OCI-LY7 (cell line): ENCODE results near the gene KIRREL3.

Experiments used
- CTCF ChIP-seq: fragments of 200-600 bp; sonication (generic); conservative IDR thresholded peaks from 2 replicates; pipeline ENCODE4 v1.5.1; 2014; ENCODE audit warnings: mild to moderate bottlenecking, antibody characterized with exemption, low read length, moderate library complexity, mixed read lengths
- EZH2phosphoT487 ChIP-seq: fragments of 200-600 bp; sonication (generic); IDR thresholded peaks from 2 replicates; pipeline ENCODE4 v1.6.1; 2018; ENCODE audit warnings: low read depth, borderline replicate concordance, mild to moderate bottlenecking, mixed run types, antibody characterized with exemption, low read length, moderate library complexity, mixed read lengths

DNA sequence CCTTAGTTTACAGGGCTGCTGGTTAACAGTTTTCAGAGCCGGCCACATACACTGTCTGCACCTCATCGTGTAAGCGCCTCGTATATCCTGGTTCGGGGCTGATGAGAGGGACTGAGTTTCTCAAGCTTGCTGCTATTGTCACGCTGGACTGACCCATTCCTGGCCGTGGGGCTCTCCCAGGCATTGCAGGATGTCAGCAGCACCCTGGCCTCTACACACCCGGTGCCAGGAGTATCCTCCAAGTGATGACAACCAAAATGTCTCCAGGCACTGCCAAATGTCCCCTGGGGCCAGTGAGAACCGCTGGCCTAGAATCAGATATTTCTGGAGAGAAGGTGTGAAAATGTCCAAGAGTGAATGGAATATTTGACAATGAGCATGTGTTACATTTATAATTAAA is 562.3 kb downstream of the KIRREL3 start:
- TF ChIP-seq CTCF (no peak), EZH2phosphoT487 (no peak)
